Panc1 (cell line): ENCODE results near the gene MYL2.

Experiments used
- POLR2AphosphoS5 ChIP-seq: IDR thresholded peaks from 2 replicates; pipeline ENCODE4 v1.6.1; 2012; ENCODE audit warnings: mild to moderate bottlenecking, low read depth, low read length, moderate library complexity
- TCF7L2 ChIP-seq: IDR thresholded peaks from 2 replicates; pipeline ENCODE4 v1.6.1; 2011; ENCODE audit warnings: mild to moderate bottlenecking, low read depth, low read length, inconsistent platforms
- TF ChIP-seq, protein P1 (sequence below): fragments of 450-650 bp; IDR thresholded peaks from 2 replicates; pipeline ENCODE4 v1.5.1; 2017; ENCODE audit warnings: mild to moderate bottlenecking

DNA sequence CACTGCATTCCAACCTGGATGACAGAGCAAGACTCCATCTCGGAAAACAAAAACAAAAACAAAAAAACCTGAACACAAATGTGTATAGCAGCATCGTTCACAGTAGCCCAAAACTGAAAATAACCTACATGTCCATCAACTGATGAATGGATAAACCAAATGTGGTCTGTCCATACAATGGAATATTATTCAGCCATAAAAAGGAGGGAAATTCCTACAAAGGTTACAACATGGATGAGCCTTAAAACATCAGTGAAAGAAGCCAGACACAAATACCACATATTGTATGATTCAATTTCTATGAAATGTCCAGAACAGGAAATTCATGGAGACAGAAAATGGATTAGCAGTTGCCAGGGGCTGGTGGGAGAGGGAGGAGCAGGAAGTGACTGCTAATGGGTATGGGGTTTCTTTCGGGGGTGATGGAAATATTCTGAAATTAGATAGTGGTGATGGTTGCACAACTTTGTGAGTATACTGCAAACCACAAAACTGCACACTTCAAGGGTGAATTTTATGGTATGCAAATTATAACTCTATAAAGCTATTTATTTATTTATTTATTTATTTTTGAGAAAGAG, 4.0 kb downstream of the MYL2 start:
- TF ChIP-seq, protein P1, sequence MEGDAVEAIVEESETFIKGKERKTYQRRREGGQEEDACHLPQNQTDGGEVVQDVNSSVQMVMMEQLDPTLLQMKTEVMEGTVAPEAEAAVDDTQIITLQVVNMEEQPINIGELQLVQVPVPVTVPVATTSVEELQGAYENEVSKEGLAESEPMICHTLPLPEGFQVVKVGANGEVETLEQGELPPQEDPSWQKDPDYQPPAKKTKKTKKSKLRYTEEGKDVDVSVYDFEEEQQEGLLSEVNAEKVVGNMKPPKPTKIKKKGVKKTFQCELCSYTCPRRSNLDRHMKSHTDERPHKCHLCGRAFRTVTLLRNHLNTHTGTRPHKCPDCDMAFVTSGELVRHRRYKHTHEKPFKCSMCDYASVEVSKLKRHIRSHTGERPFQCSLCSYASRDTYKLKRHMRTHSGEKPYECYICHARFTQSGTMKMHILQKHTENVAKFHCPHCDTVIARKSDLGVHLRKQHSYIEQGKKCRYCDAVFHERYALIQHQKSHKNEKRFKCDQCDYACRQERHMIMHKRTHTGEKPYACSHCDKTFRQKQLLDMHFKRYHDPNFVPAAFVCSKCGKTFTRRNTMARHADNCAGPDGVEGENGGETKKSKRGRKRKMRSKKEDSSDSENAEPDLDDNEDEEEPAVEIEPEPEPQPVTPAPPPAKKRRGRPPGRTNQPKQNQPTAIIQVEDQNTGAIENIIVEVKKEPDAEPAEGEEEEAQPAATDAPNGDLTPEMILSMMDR = no peak
- TF ChIP-seq POLR2AphosphoS5 (no peak), TCF7L2 (no peak)
